Progenitor cell of endocrine pancreas (in vitro differentiated cells): ENCODE data around the gene NKX2-2. TPM values are rescaled to one million over a fixed set of nuclear protein-coding genes. Genes with fewer than 3 reads are reported as not detected.

Experiments
- DNase-seq: peaks from one replicate; pipeline ENCODE4 v3.0.0; 2021; ENCODE audit warnings: low spot score; ENCODE audit not compliant: unreplicated experiment
- H3K27ac Mint-ChIP-seq: 2 replicates; pipeline ENCODE4 v1.8.0; 2021; ENCODE audit warnings: mild to moderate bottlenecking, moderate library complexity, mixed read lengths
- H3K27me3 Mint-ChIP-seq: 2 replicates; pipeline ENCODE4 v1.8.0; 2021; ENCODE audit warnings: mixed read lengths
- H3K36me3 Mint-ChIP-seq: 2 replicates; pipeline ENCODE4 v1.8.0; 2022; ENCODE audit warnings: mixed read lengths; ENCODE audit not compliant: insufficient read depth
- H3K4me1 Mint-ChIP-seq: 2 replicates; pipeline ENCODE4 v1.8.0; 2021; ENCODE audit warnings: low read depth, mixed read lengths
- H3K4me3 Mint-ChIP-seq: 2 replicates; pipeline ENCODE4 v1.8.0; 2021; ENCODE audit warnings: low read depth, mild to moderate bottlenecking, moderate library complexity, mixed read lengths
- H3K9me3 Mint-ChIP-seq: 2 replicates; pipeline ENCODE4 v1.8.0; 2021; ENCODE audit warnings: low read depth, mixed read lengths
- long read RNA-seq: library from polyadenylated mRNA; unstranded; transcript quantifications from one replicate; pipeline ENCODE4 v2.0.0, GENCODE V29; 2020
- total RNA-seq: library from RNA; stranded (reverse); gene quantifications from 2 replicates; pipeline ENCODE4 v1.2.1, GENCODE V29; 2021
- TF ChIP-seq, protein P1 (sequence below): fragments of 200-600 bp; sonication (generic); IDR thresholded peaks from one replicate; pipeline ENCODE4 v1.5.0; 2021; ENCODE audit warnings: antibody characterized with exemption, mild to moderate bottlenecking; ENCODE audit not compliant: unreplicated experiment

The NKX2-2 gene
- 15.5 and 16.1 TPM in 2 replicates for total RNA-seq
- long read RNA-seq, partial matches to known transcripts: 0 of 2 reads
- long read RNA-seq, other reads (novel, unspliced or antisense): 2 of 2 reads

DNA sequence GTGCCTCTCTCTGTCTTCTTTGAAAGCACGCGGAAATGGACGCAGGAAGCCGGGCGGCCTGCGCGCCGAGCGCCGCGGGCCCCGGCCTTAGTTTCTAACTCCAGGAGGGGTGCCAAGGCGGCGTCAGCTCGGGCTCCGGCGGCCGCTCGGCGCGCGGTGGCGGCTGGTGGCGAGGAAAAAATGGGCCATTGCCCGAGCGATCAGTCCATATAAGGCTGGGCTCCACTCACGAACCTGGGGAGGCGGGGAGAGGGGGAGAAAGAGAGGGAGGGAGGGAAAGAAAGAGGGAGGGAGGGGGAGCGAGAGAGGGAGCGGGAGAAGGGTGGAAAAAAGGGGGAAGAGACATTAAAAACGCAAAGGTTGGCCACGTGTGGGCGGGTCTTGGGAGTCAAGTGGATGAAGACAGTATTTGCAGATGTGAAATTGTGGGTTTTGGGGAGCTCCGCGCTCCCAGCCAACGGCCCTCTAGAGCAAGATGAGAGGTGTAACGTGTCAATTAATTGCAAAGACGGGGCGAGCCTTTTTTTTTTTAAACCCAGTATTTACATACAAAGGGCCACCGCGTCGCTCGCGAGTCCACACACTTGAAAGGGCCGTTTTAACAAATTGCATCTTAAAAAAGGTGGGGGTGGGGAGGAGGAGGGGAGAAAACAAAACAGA is at the start of gene NKX2-2:
NKX2-2 (minus strand) TSS at position 184 of the 660 bp plus-strand sequence. CDS start 395 bp downstream, outside the sequence.
- DNase-seq: no peak
- Mint-ChIP-seq H3K27ac (peak within 1 kb of the TSS; percentile 31), H3K36me3 (no peaks in the 10 kb centered on the region), H3K9me3 (no peaks in the 10 kb centered on the region), H3K27me3 (peaks cover 87% of the 10 kb centered on the region), H3K4me3 (peak within 1 kb of the TSS; percentile 49), H3K4me1 (peaks cover 28% of the 10 kb centered on the region)
- TF ChIP-seq, protein P1, sequence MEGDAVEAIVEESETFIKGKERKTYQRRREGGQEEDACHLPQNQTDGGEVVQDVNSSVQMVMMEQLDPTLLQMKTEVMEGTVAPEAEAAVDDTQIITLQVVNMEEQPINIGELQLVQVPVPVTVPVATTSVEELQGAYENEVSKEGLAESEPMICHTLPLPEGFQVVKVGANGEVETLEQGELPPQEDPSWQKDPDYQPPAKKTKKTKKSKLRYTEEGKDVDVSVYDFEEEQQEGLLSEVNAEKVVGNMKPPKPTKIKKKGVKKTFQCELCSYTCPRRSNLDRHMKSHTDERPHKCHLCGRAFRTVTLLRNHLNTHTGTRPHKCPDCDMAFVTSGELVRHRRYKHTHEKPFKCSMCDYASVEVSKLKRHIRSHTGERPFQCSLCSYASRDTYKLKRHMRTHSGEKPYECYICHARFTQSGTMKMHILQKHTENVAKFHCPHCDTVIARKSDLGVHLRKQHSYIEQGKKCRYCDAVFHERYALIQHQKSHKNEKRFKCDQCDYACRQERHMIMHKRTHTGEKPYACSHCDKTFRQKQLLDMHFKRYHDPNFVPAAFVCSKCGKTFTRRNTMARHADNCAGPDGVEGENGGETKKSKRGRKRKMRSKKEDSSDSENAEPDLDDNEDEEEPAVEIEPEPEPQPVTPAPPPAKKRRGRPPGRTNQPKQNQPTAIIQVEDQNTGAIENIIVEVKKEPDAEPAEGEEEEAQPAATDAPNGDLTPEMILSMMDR: no peak

GRCh38 chr20:21562656-21563055 is 48.8 kb upstream of the NKX2-2 start:
- Mint-ChIP-seq H3K4me1 (peaks cover 3% of the 10 kb centered on the region), H3K4me3 (no peak overlapping the region), H3K9me3 (peaks cover 8% of the 10 kb centered on the region), H3K27me3 (peaks cover 38% of the 10 kb centered on the region), H3K27ac (no peak overlapping the region), H3K36me3 (no peaks in the 10 kb centered on the region)
- TF ChIP-seq, protein P1: no peak
- DNase-seq: no peak

DNA sequence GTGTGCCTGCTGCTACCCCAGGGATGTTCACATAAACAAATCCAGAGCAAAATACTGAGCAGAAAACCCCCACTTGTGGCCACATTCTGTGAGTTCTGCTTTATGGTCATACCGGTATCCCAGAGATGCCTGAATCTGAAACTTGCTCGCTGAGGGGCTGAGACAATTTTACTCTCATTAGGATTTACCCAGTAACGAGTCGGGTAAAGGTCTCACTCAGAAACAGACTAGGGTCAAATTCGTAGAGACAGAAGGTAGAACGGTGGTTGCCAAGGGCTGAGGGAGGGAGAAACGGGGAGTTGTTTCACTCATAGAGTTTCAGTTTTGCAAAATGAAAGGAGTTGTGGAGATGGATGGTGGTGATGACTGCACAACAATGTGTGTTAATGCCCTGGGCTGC is 45.4 kb upstream of the NKX2-2 start:
- H3K4me3 Mint-ChIP-seq: no peak overlapping the region
- H3K27ac Mint-ChIP-seq: no peak overlapping the region
- H3K27me3 Mint-ChIP-seq: peaks cover 53% of the 10 kb centered on the region

GRCh38 chr20:21557241-21558020 is 43.6 kb upstream of the NKX2-2 start:
- Mint-ChIP-seq H3K4me1 (no peaks in the 10 kb centered on the region), H3K27ac (no peak overlapping the region), H3K27me3 (peaks cover 45% of the 10 kb centered on the region), H3K36me3 (no peaks in the 10 kb centered on the region), H3K9me3 (no peaks in the 10 kb centered on the region), H3K4me3 (no peak overlapping the region)
- TF ChIP-seq, protein P1: no peak
- DNase-seq: no peak

More for the DNA sequence above, 45.4 kb upstream of the NKX2-2 start:
- H3K36me3 Mint-ChIP-seq: no peaks in the 10 kb centered on the region
- H3K9me3 Mint-ChIP-seq: peaks cover 3% of the 10 kb centered on the region
- no peak for DNase-seq
- TF ChIP-seq, protein P1: no peak
- peaks cover 3% of the 10 kb centered on the region for H3K4me1 Mint-ChIP-seq

GRCh38 chr20:21556398-21556797 is 42.5 kb upstream of the NKX2-2 start:
- no peaks in the 10 kb centered on the region for H3K4me1 Mint-ChIP-seq
- H3K27ac Mint-ChIP-seq: no peak overlapping the region
- H3K36me3 Mint-ChIP-seq: no peaks in the 10 kb centered on the region
- no peak overlapping the region for H3K4me3 Mint-ChIP-seq
- no peak for DNase-seq
- H3K9me3 Mint-ChIP-seq: no peaks in the 10 kb centered on the region
- peaks cover 40% of the 10 kb centered on the region for H3K27me3 Mint-ChIP-seq
- TF ChIP-seq, protein P1: no peak
